IMR-90 (cell line): ENCODE data around the gene RNF223. TPM values are rescaled to one million over a fixed set of nuclear protein-coding genes. Genes with fewer than 3 reads are reported as not detected.

Experiments
- CTCF ChIP-seq: conservative IDR thresholded peaks from 2 replicates; pipeline ENCODE4 v1.5.1; 2012; ENCODE audit warnings: mild to moderate bottlenecking, low read depth, low read length, improper control_type of control experiment
- polyA plus RNA-seq, 3 experiments: library from polyadenylated mRNA; depleted of rRNA; stranded (reverse); fragments of >200 nt; gene quantifications; 2 replicates each; pipeline ENCODE4 v1.2.3, GENCODE V29; 2012; ENCODE audit warnings: low replicate concordance in 1 of 3
- total RNA-seq: library from RNA; depleted of rRNA; stranded (reverse); fragments of >200 nt; gene quantifications from 2 replicates; pipeline ENCODE4 v1.2.3, GENCODE V29; 2012; rRNA removed

RNF223 gene
- total and polyA plus RNA-seq, 2 of the 4 experiments (the other 2 are of a cell fraction) = not detected

GRCh38 chr1:1021010-1021919 is 52.8 kb downstream of the RNF223 start (continued):
- TF ChIP-seq CTCF = no peak

Other genes starting within 250 kb of the RNF223 start
- gene SAMD11, start 150.4 kb downstream of the RNF223 start, total RNA-seq = 5.9 and 6.9 TPM in 2 replicates
- 22.9 and 31.9 TPM in 2 replicates for gene SAMD11, start 150.4 kb downstream of the RNF223 start, polyA plus RNA-seq (2012; rRNA removed)
- gene NOC2L, start 115.0 kb downstream of the RNF223 start, total RNA-seq = 105 and 106 TPM in 2 replicates
- gene NOC2L, start 115.0 kb downstream of the RNF223 start, polyA plus RNA-seq (2012; rRNA removed) = 74.2 and 75.7 TPM in 2 replicates
- 3.4 and 3.6 TPM in 2 replicates for gene KLHL17, start 113.7 kb downstream of the RNF223 start, total RNA-seq
- 41.0 and 50.7 TPM in 2 replicates for gene KLHL17, start 113.7 kb downstream of the RNF223 start, polyA plus RNA-seq (2012; rRNA removed)
- 0.28 and 0.54 TPM in 2 replicates for gene PLEKHN1, start 107.8 kb downstream of the RNF223 start, total RNA-seq
- gene PLEKHN1, start 107.8 kb downstream of the RNF223 start, polyA plus RNA-seq (2012; rRNA removed) = 2.1 and 2.3 TPM in 2 replicates
- gene PERM1, start 92.2 kb downstream of the RNF223 start, total RNA-seq = not detected in 2 replicates
- gene PERM1, start 92.2 kb downstream of the RNF223 start, polyA plus RNA-seq (2012; rRNA removed) = not detected in 2 replicates
- gene HES4, start 74.2 kb downstream of the RNF223 start, total RNA-seq = 1.4 and 3.1 TPM in 2 replicates
- 11.7 and 18.9 TPM in 2 replicates for gene HES4, start 74.2 kb downstream of the RNF223 start, polyA plus RNA-seq (2012; rRNA removed)
- 92.2 and 105 TPM in 2 replicates for gene ISG15, start 60.8 kb downstream of the RNF223 start, total RNA-seq
- 99.1 and 138 TPM in 2 replicates for gene ISG15, start 60.8 kb downstream of the RNF223 start, polyA plus RNA-seq (2012; rRNA removed)
- gene AGRN, start 54.2 kb downstream of the RNF223 start, total RNA-seq = 8.1 and 11.4 TPM in 2 replicates
- 115 and 124 TPM in 2 replicates for gene AGRN, start 54.2 kb downstream of the RNF223 start, polyA plus RNA-seq (2012; rRNA removed)
- gene C1orf159, start 41.8 kb upstream of the RNF223 start, total RNA-seq = 2.5 and 2.9 TPM in 2 replicates
- 12.6 and 15.5 TPM in 2 replicates for gene C1orf159, start 41.8 kb upstream of the RNF223 start, polyA plus RNA-seq (2012; rRNA removed)
- not detected in 2 replicates for gene TTLL10, start 99.6 kb upstream of the RNF223 start, total RNA-seq
- gene TTLL10, start 99.6 kb upstream of the RNF223 start, polyA plus RNA-seq (2012; rRNA removed) = not detected in 2 replicates
- 0.18 TPM in 1 of 2 replicates, not detected in the other for gene TNFRSF18, start 132.3 kb upstream of the RNF223 start, total RNA-seq
- 1.0 and 1.2 TPM in 2 replicates for gene TNFRSF18, start 132.3 kb upstream of the RNF223 start, polyA plus RNA-seq (2012; rRNA removed)
- gene TNFRSF4, start 139.8 kb upstream of the RNF223 start, total RNA-seq = not detected in 2 replicates
- 0.15 and 0.44 TPM in 2 replicates for gene TNFRSF4, start 139.8 kb upstream of the RNF223 start, polyA plus RNA-seq (2012; rRNA removed)
- 57.0 and 69.4 TPM in 2 replicates for gene SDF4, start 157.7 kb upstream of the RNF223 start, total RNA-seq
- 250 and 252 TPM in 2 replicates for gene SDF4, start 157.7 kb upstream of the RNF223 start, polyA plus RNA-seq (2012; rRNA removed)
- 12.2 and 18.3 TPM in 2 replicates for gene B3GALT6, start 157.9 kb upstream of the RNF223 start, total RNA-seq
- 23.0 and 29.2 TPM in 2 replicates for gene B3GALT6, start 157.9 kb upstream of the RNF223 start, polyA plus RNA-seq (2012; rRNA removed)
- gene C1QTNF12, start 172.4 kb upstream of the RNF223 start, total RNA-seq = 0.36 TPM in 1 of 2 replicates, not detected in the other
- 1.1 and 2.6 TPM in 2 replicates for gene C1QTNF12, start 172.4 kb upstream of the RNF223 start, polyA plus RNA-seq (2012; rRNA removed)
- gene UBE2J2, start 199.5 kb upstream of the RNF223 start, total RNA-seq = 20.3 and 20.6 TPM in 2 replicates
- 62.3 and 67.5 TPM in 2 replicates for gene UBE2J2, start 199.5 kb upstream of the RNF223 start, polyA plus RNA-seq (2012; rRNA removed)
- 0.18 and 0.28 TPM in 2 replicates for gene SCNN1D, start 206.1 kb upstream of the RNF223 start, total RNA-seq
- 3.7 and 4.4 TPM in 2 replicates for gene SCNN1D, start 206.1 kb upstream of the RNF223 start, polyA plus RNA-seq (2012; rRNA removed)
- 13.3 and 15.3 TPM in 2 replicates for gene ACAP3, start 233.6 kb upstream of the RNF223 start, total RNA-seq
- 58.2 and 75.2 TPM in 2 replicates for gene ACAP3, start 233.6 kb upstream of the RNF223 start, polyA plus RNA-seq (2012; rRNA removed)
- 10.9 and 13.3 TPM in 2 replicates for gene PUSL1, start 234.3 kb upstream of the RNF223 start, total RNA-seq
- 33.0 and 43.6 TPM in 2 replicates for gene PUSL1, start 234.3 kb upstream of the RNF223 start, polyA plus RNA-seq (2012; rRNA removed)